ENCODE data around the gene TCP11L1.

GRCh38 chr11:33065445-33066178 lies 26.2 kb downstream of the TCP11L1 start:
- TF ChIP-seq CTCF (conservative IDR thresholded peaks at IDR 0.05 in 1 of 2, IDR thresholded peaks at IDR 0.05 in 1 of 2; ENCODE audit: low read depth in 1 of 2, low read length in 2 of 2) (peak; percentile 79 to 94), EZH2 (IDR thresholded peaks at IDR 0.05; ENCODE audit: low read length, missing control alignments) (no peak)
